Endothelial cell of umbilical vein (primary cell): Measurements from ENCODE around the gene DENND1B. TPM values are rescaled to one million over a fixed set of nuclear protein-coding genes. Genes with fewer than 3 reads are reported as not detected.

ENCODE experiments used
- BruUV-seq: library from RNA; stranded (reverse); fragments of 400-500 nt; replicated peaks from 2 replicates; lab custom pipeline; 2021; lab: Mats Ljungman, UMichigan
- CTCF ChIA-PET: fragments of 300-600, 350-600 bp; sonication (Branson Sonifier 250); formaldehyde crosslinking; loops from one replicate; lab custom pipeline; 2021; ENCODE audit warnings: antibody characterized with exemption, inconsistent platforms; lab: Charles Lee
- POLR2A ChIA-PET: fragments of 300-600, 350-600 bp; sonication (Branson Sonifier 250); formaldehyde crosslinking; loops from one replicate; lab custom pipeline; 2021; ENCODE audit warnings: antibody characterized with exemption, inconsistent platforms; lab: Charles Lee
- DNase-seq: peaks from one replicate; pipeline ENCODE4 v3.0.0-alpha.2; 2011; ENCODE audit warnings: low read depth, low spot score
- FAIRE-seq: peaks from 2 replicates; lab custom pipeline; 2011; peaks lifted over from hg19 to GRCh38; lab: Jason Lieb, UNC
- H2AFZ ChIP-seq: 2 replicates; pipeline ENCODE4 v1.6.0; 2012; ENCODE audit warnings: low read depth, low read length, control low read depth, inconsistent platforms
- H3K27ac ChIP-seq: 2 replicates; pipeline ENCODE4 v1.5.1; 2011; ENCODE audit warnings: low read depth, mild to moderate bottlenecking, control low read depth, low read length, moderate library complexity; ENCODE audit not compliant: insufficient read depth
- H3K27me3 ChIP-seq, 2 experiments: 2 replicates each; pipeline versions ENCODE4 v1.6.0 to v1.6.1; 2011; ENCODE audit warnings: low read length in 2 of 2, mixed read lengths in 1 of 2; ENCODE audit not compliant: control insufficient read depth in 2 of 2, insufficient read depth in 2 of 2
- H3K36me3 ChIP-seq, 2 experiments: 2 replicates in 1 of 2; 3 replicates in 1 of 2; pipeline ENCODE4 v1.5.1; 2011; ENCODE audit warnings: low read length in 2 of 2, mild to moderate bottlenecking in 1 of 2, moderate library complexity in 1 of 2; ENCODE audit not compliant: control insufficient read depth in 2 of 2, insufficient read depth in 2 of 2; ENCODE audit errors: extremely low read depth in 1 of 2
- H3K4me1 ChIP-seq: 3 replicates; pipeline ENCODE4 v1.5.1; 2011; ENCODE audit warnings: mild to moderate bottlenecking, low read length; ENCODE audit not compliant: control insufficient read depth, insufficient read depth; ENCODE audit errors: extremely low read depth
- H3K4me2 ChIP-seq: 2 replicates; pipeline ENCODE4 v1.6.1; 2011; ENCODE audit warnings: low read length, control low read depth, mixed read lengths; ENCODE audit not compliant: insufficient read depth
- H3K4me3 ChIP-seq, 3 experiments: fragments of 200-600 bp in 1 of 3; sonication (generic), shearing (Covaris generic) in 1 of 3; replicated peaks in 1 of 3; 2 replicates each; pipeline ENCODE4 v1.5.1; 2011 to 2016; ENCODE audit warnings: control low read depth in 3 of 3, low read length in 3 of 3, mild to moderate bottlenecking in 2 of 3, inconsistent platforms in 1 of 3, low read depth in 1 of 3, moderate library complexity in 1 of 3; ENCODE audit not compliant: insufficient read depth in 1 of 3
- H3K79me2 ChIP-seq: 2 replicates; pipeline ENCODE4 v1.6.0; 2012; ENCODE audit warnings: low read length, inconsistent platforms; ENCODE audit not compliant: control insufficient read depth, insufficient read depth
- H3K9ac ChIP-seq: replicated peaks from 2 replicates; pipeline ENCODE3; 2011; ENCODE audit warnings: low read length, control low read depth; ENCODE audit not compliant: insufficient read depth; ENCODE audit errors: extremely low read depth
- H3K9me1 ChIP-seq: replicated peaks from 3 replicates; pipeline ENCODE4 v1.6.0; 2011; ENCODE audit warnings: mild to moderate bottlenecking, low read length; ENCODE audit not compliant: control insufficient read depth, insufficient read depth; ENCODE audit errors: extremely low read depth
- H3K9me3 ChIP-seq: replicated peaks from 2 replicates; pipeline ENCODE4 v1.5.1; 2012; ENCODE audit warnings: low read length, inconsistent platforms; ENCODE audit not compliant: control insufficient read depth, insufficient read depth
- H4K20me1 ChIP-seq: replicated peaks from 2 replicates; pipeline ENCODE3; 2011; ENCODE audit warnings: mild to moderate bottlenecking, low read length; ENCODE audit not compliant: control insufficient read depth, insufficient read depth; ENCODE audit errors: extremely low read depth
- CTCF ChIP-seq, 2 donors: IDR thresholded peaks; 1 replicate in 1 of 2; 2 replicates in 1 of 2; pipeline ENCODE4 v1.5.1; 2011; ENCODE audit warnings: low read length in 2 of 2, mild to moderate bottlenecking in 2 of 2, moderate library complexity in 2 of 2, control low read depth in 1 of 2, inconsistent platforms in 1 of 2, low read depth in 1 of 2; ENCODE audit not compliant: insufficient read depth in 1 of 2; ENCODE audit errors: extremely low read depth in 1 of 2
- EZH2 ChIP-seq: IDR thresholded peaks from 2 replicates; pipeline ENCODE4 v1.6.1; 2012; ENCODE audit warnings: borderline replicate concordance, low read depth, mild to moderate bottlenecking, moderate library complexity, low read length, inconsistent platforms; ENCODE audit not compliant: severe bottlenecking
- FOS ChIP-seq: IDR thresholded peaks from 2 replicates; pipeline ENCODE4 v1.6.1; 2011; ENCODE audit warnings: mild to moderate bottlenecking, low read length, moderate library complexity, borderline replicate concordance; ENCODE audit not compliant: insufficient read depth
- GATA2 ChIP-seq: IDR thresholded peaks from 2 replicates; pipeline ENCODE4 v1.7.0; 2011; ENCODE audit warnings: low read depth, mild to moderate bottlenecking, moderate library complexity, mixed read lengths, low read length; ENCODE audit not compliant: insufficient read length, insufficient read depth
- JUN ChIP-seq: IDR thresholded peaks from 2 replicates; pipeline ENCODE4 v1.6.1; 2011; ENCODE audit warnings: borderline replicate concordance, low read depth; ENCODE audit not compliant: insufficient read length, insufficient read depth
- MYC ChIP-seq: IDR thresholded peaks from one replicate; pipeline ENCODE4 v1.6.1; 2011; ENCODE audit warnings: mild to moderate bottlenecking, low read depth, low read length
- POLR2A ChIP-seq: IDR thresholded peaks from 2 replicates; pipeline ENCODE4 v1.6.1; 2012; ENCODE audit warnings: low read depth, mild to moderate bottlenecking, control low read depth, low read length
- POLR2AphosphoS5 ChIP-seq: IDR thresholded peaks from 2 replicates; pipeline ENCODE4 v1.6.1; 2012; ENCODE audit warnings: low read depth, mild to moderate bottlenecking, control low read depth, low read length, moderate library complexity; ENCODE audit not compliant: insufficient read depth
- dilution Hi-C: fragments of 300-500 bp; cut with MboI; formaldehyde crosslinking; loops from one replicate; pipeline ENCODE4 v1.15.0; 2019; ENCODE audit warnings: low sequenced_read_pairs; ENCODE audit not compliant: extremely low pct_ligation_motif_present
- intact Hi-C: fragments of 100-400 bp; cut with micrococcal nuclease; formaldehyde crosslinking; loops from one replicate; pipeline ENCODE4 v1.10.0; 2022
- polyA plus RNA-seq, 4 experiments: library from polyadenylated mRNA; depleted of rRNA in 3 of 4; stranded (reverse) in 3 of 4; unstranded in 1 of 4; fragments of >200 nt; gene quantifications; 2 replicates each; pipeline versions ENCODE4 v1.2.1 to v1.2.3, GENCODE V29; 2011 to 2012; ENCODE audit warnings: missing spikeins in 1 of 4
- total RNA-seq: library from RNA; stranded (reverse); gene quantifications from 2 replicates; pipeline ENCODE4 v1.2.3, GENCODE V29; 2021
- TF ChIP-seq, protein P1 (sequence below): IDR thresholded peaks from 2 replicates; pipeline ENCODE4 v1.6.1; 2011; ENCODE audit not compliant: insufficient read depth, insufficient read length

Gene DENND1B
- total and polyA plus RNA-seq, 2 donors (not counting 3 experiments of a cell fraction or from before 2014, with no cell fraction given): 0.97 to 3.3 TPM

- Histone ChIP-seq H4K20me1 (no peaks in the 10 kb centered on the region), H3K79me2 (no peaks in the 10 kb centered on the region), H3K9me1 (no peaks in the 10 kb centered on the region), H3K4me1 (no peaks in the 10 kb centered on the region), H3K27ac (no peak overlapping the region), H3K4me3 (no peak overlapping the region), H3K9ac (no peak overlapping the region), H2AFZ (no peak overlapping the region), H3K4me2 (no peak overlapping the region), H3K27me3 (no peaks in the 10 kb centered on the region), H3K9me3 (no peaks in the 10 kb centered on the region), H3K36me3 (no peaks in the 10 kb centered on the region)
- no TSS peak for BruUV-seq
- no peak for TF ChIP-seq JUN
- TF ChIP-seq, protein P1, sequence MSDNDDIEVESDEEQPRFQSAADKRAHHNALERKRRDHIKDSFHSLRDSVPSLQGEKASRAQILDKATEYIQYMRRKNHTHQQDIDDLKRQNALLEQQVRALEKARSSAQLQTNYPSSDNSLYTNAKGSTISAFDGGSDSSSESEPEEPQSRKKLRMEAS: no peak
- no peak for TF ChIP-seq FOS
- no peak for TF ChIP-seq MYC
- CTCF ChIA-PET: no interaction called here
- intact Hi-C loops: no loop called here
- no peak for DNase-seq
- FAIRE-seq: no peak
- dilution Hi-C loops: no loop called here
- POLR2A ChIA-PET: no interaction called here
Measured at GRCh38 chr1:197814306-197814705, 39.0 kb upstream of the DENND1B start.

- no peak for FAIRE-seq
- dilution Hi-C loops: no loop called here
- Histone ChIP-seq H3K4me2 (no peak overlapping the region), H3K4me3 (no peak overlapping the region), H3K79me2 (no peaks in the 10 kb centered on the region), H4K20me1 (no peaks in the 10 kb centered on the region), H2AFZ (no peak overlapping the region), H3K27me3 (peaks cover 0 to 2% of the 10 kb centered on the region in 2 experiments), H3K36me3 (no peaks in the 10 kb centered on the region), H3K27ac (no peak overlapping the region), H3K9ac (no peak overlapping the region), H3K4me1 (no peaks in the 10 kb centered on the region), H3K9me3 (no peaks in the 10 kb centered on the region), H3K9me1 (no peaks in the 10 kb centered on the region)
- no peak for DNase-seq
- ChIA-PET CTCF (no interaction called here), POLR2A (no interaction called here)
- no peak for TF ChIP-seq EZH2
- no peak for TF ChIP-seq JUN
- no peak for TF ChIP-seq POLR2AphosphoS5
- TF ChIP-seq FOS: no peak
- no peak for TF ChIP-seq MYC
- no peak for TF ChIP-seq POLR2A
- no peak for TF ChIP-seq CTCF (IDR thresholded peaks at IDR 0.05; ENCODE audit: extremely low read depth in 1 of 2, insufficient read depth in 1 of 2, low read depth in 1 of 2, low read length in 2 of 2)
- TF ChIP-seq, protein P1: no peak
- TF ChIP-seq GATA2: no peak
- intact Hi-C loops: no loop called here
- BruUV-seq: no TSS peak
Measured at GRCh38 chr1:197813741-197814140, 38.5 kb upstream of the DENND1B start.
